Activated naive CD4-positive, alpha-beta T cell treated with anti-CD3 and anti-CD28 coated beads, Interleukin-2, amount 50 U/mL, for 72 hours (primary cell): ENCODE measurements around the gene TCTA. TPM values are rescaled to one million over a fixed set of nuclear protein-coding genes. Genes with fewer than 3 reads are reported as not detected.

Source experiments
- total RNA-seq, 2 donors: library from RNA; stranded (reverse); gene quantifications; one replicate each; pipeline ENCODE4 v1.2.3, GENCODE V29; 2022

The TCTA gene
- total RNA-seq, 2 donors from 2014 or later = 9.2 to 17.0 TPM

Other genes with a start within 250 kb of the TCTA start
- gene CCDC71, start 246.1 kb upstream of the TCTA start, total RNA-seq = 10 to 100 TPM; 10.2 to 20.3 TPM
- 1 to 10 TPM; 3.1 to 4.9 TPM for gene KLHDC8B, start 240.8 kb upstream of the TCTA start, total RNA-seq
- 1 to 10 TPM; 4.3 to 5.4 TPM for gene C3orf62, start 135.2 kb upstream of the TCTA start, total RNA-seq
- 10 to 100 TPM; 76.0 to 92.8 TPM for gene USP4, start 72.4 kb upstream of the TCTA start, total RNA-seq
- gene GPX1, start 54.1 kb upstream of the TCTA start, total RNA-seq = 100 to 1,000 TPM; 180 to 264 TPM
- 100 to 1,000 TPM; 412 to 421 TPM for gene RHOA, start 447 bp upstream of the TCTA start, total RNA-seq
- gene AMT, start 10.1 kb downstream of the TCTA start, total RNA-seq = 1 to 10 TPM; 3.1 to 4.9 TPM
- 10 to 100 TPM in 1 of 2 donors, 1 to 10 TPM in 1; 8.1 to 12.4 TPM for gene NICN1, start 16.9 kb downstream of the TCTA start, total RNA-seq
- 10 to 100 TPM in 1 of 2 donors, 1 to 10 TPM in 1; 9.3 to 10.1 TPM for gene DAG1, start 57.8 kb downstream of the TCTA start, total RNA-seq
- under 1 TPM; 0.06 to 0.20 TPM for gene BSN, start 142.1 kb downstream of the TCTA start, total RNA-seq